Activated CD4-positive, CD25-positive, alpha-beta regulatory T cell treated with anti-CD3 and anti-CD28 coated beads, Interleukin-2, amount 50 U/mL, for 16 hours (primary cell): ENCODE results near the gene VIM.
"Not testable (repeated sequence)": the region's sequence is repeated elsewhere in the genome, so short reads cannot be mapped to it uniquely, and the experiment has no call there.

ENCODE experiments used
- DNase-seq: peaks from one replicate; pipeline ENCODE4 v3.0.0-alpha.2; 2020; ENCODE audit warnings: low read depth, low spot score

Gene VIM

GRCh38 chr10:17256051-17256450, 28.0 kb downstream of the VIM start:
- no peak for DNase-seq

DNA sequence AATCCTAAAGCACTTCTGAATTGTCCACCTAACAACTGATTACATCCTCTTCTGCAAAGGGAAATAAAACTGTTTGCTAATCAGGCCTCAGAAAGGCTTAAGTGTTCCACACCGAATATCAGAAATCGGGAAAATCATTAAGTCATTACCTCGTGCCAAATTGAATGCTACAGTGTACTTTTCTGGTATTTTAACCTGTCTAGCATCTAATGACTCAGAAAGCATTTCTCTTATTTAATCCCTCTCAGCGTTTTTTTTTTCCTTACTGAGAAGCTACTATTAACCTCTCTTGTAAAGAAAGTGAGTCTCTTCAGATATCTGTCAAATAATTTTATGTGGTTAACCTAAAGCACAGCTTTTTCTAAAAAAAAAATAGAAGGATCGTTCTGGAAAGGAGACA, 28.6 kb downstream of the VIM start:
- no peak for DNase-seq

GRCh38 chr10:17257466-17258321, 29.7 kb downstream of the VIM start:
- peak; percentile 27 for DNase-seq

DNA sequence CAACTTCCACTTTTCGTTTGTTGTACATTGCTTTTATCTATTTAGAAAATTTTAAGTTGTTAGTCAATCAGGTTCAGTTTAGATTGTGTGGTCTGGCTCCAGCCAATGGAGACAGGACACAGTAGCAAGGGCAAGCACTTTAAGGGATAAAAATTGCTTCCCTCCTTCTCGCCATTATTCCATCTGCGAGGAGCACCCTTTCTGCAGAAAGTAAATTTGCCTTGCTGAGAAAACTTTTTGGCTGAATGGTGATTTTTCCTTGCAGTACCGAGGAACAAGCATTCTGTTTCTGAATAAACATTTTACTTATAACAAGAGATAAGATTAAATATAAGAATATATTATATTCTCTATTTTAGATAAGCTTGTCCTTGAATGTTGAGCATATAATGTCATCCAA, 34.5 kb downstream of the VIM start:
- no peak for DNase-seq

DNA sequence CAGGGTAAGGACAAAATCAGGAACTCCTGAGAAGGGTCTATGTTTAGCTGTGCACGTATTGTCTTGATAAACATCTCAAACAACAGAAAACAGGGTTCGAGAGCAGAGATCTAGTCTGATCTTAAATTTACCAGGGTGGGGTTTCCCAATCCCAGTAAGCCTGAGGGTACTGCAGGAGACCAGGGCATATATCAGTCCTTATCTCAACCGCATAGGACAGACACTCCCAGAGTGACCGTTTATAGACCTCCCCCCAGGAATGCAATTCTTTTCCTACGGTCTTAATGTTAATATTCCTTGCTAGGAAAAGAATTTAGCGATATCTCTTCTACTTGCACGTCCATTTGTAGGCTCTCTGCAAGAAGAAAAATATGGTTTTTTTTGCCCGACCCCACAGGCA, 35.5 kb downstream of the VIM start:
- no peak for DNase-seq

DNA sequence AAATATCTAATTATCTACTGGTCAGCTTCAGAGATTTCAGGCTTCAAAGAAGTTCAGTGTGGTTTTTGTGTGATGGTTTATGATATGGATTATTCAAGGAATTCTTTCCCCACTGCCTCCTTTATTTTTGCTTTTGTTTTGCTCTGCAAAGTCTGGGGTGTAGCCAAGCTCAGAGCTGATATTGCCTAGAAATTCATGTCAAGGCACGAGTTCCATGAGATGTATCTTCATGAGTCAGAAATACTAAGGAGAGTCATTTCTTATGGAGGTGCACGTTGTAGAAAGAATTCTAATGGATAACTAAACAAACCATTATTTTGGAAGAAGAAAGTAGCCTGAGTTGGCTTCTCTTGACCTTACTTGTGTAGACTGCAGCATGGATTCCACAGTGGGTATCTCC, 37.4 kb downstream of the VIM start:
- DNase-seq, result no peak

DNA sequence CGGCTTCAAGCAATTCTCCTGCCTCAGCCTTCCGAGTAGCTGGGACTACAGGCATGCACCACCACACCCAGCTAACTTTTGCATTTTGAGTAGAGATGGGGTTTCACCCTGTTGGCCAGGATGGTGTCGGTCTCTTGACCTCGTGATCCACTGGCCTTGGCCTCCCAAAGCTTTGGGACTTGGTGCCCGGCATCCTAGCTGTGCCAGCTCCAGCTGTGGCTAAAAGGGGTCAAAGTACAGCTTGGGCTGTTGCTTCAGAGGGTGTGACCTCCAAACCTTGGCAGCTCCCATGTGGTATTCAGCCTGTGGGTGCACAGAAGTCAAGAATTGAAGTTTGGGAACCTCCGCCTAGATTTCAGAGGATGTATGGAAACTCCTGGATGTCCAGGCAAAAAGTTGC, 38.5 kb downstream of the VIM start:
- DNase-seq, result not testable (repeated sequence)

DNA sequence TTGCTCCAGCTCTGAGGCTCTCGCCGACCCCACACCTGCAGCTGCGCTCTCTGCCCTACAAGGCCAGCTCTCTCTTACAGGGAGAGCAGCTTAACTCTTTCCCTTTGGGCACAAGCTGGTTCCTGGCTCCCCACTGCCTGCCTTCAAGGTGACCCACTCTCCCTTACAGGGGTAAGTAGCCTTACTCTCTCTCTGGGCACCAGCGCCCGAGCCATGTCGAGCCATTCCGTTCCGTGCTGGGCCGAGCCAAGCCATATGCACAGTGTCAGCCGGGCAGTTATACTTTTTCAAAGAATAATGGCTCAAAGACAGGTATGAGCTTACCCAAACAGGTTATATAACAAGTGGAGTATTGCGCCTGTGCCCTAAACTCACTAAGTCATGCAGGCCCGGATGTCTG, 44.6 kb downstream of the VIM start:
- DNase-seq, result no peak

GRCh38 chr10:17273403-17273802, 45.4 kb downstream of the VIM start:
- DNase-seq, result no peak

DNA sequence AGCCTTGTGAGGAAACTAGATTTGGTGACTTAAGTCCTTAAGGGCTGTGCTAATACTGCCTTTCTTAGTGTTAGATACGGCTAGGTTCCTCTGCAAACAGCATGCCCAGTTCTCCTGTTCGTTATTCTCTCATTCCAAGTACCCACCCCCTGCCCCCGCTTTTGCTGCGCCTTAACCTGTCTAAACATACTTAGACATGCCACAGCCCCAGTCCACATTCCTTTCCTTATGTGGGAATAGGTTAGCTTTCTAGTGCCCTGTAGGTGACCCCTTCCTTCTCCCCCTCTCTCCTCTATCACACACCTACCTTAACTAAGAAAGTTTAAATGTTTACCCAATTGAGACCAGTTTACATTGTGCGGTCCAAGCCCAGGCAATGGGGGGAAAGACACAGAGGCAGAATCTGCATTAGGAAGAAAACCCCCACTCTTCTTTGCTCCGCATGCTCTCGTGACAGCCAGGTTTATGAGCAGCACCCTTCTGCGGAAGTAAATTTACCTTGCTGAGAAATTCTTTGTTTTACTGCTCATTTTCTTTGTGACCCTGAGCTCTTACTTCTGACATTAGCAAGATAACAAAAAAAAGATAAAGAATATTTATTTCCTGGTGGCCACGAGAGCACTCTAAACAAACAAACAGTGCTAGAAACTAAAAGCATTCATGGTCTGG, 48.8 kb downstream of the VIM start:
- no peak for DNase-seq

GRCh38 chr10:17278607-17279240, 50.7 kb downstream of the VIM start:
- DNase-seq, result no peak

DNA sequence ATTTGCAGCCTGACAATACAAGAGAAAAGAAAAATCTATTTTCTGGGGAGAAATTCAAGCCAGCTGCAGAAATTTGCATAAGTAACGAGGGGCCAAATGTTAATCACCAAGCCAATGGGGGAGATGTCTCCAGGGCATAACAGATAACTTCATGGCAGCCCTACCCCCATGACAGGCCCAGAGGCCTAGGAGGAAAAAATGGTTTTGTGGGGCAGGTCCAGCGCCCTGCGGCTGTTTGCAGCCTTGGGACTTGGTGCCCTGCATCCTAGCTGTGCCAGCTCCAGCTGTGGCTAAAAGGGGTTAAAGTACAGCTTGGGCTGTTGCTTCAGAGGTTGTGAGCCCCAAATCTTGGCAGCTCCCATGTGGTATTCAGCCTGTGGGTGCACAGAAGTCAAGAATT, 54.3 kb downstream of the VIM start:
- no peak for DNase-seq

GRCh38 chr10:17286562-17287550, 58.8 kb downstream of the VIM start:
- no peak for DNase-seq
